GM21619 (cell line): ENCODE results near the gene C1orf50.
A peak's percentile ranks its signal among the peaks of the same experiment; 100 is the strongest.

Experiments
- ATAC-seq: cut with Tn5 transposase; IDR thresholded peaks from one replicate; pipeline ENCODE4 v1.9.1; 2021; ENCODE audit not compliant: unreplicated experiment

The C1orf50 gene

GRCh38 chr1:42758641-42759040, 8.4 kb upstream of the C1orf50 start:
- no peak for ATAC-seq

- no peak for ATAC-seq
Measured at GRCh38 chr1:42759114-42759513, 7.9 kb upstream of the C1orf50 start.

GRCh38 chr1:42761567-42761966, 5.5 kb upstream of the C1orf50 start:
- ATAC-seq: no peak

GRCh38 chr1:42762269-42762668, 4.8 kb upstream of the C1orf50 start:
- ATAC-seq: no peak

GRCh38 chr1:42765269-42765668, 1.8 kb upstream of the C1orf50 start:
- ATAC-seq: no peak

- ATAC-seq: no peak
Measured at GRCh38 chr1:42765832-42766740, 963 bp upstream of the C1orf50 start.

GRCh38 chr1:42767510-42768000, 506 bp downstream of the C1orf50 start:
- ATAC-seq: peak; percentile 21

GRCh38 chr1:42768172-42768571, 1.1 kb downstream of the C1orf50 start:
- no peak for ATAC-seq

GRCh38 chr1:42769811-42770210, 2.8 kb downstream of the C1orf50 start:
- ATAC-seq: no peak

GRCh38 chr1:42773420-42773819, 6.4 kb downstream of the C1orf50 start:
- ATAC-seq: no peak

GRCh38 chr1:42774928-42775526, 8.0 kb downstream of the C1orf50 start:
- ATAC-seq: no peak

- ATAC-seq: no peak
Measured at GRCh38 chr1:42776502-42776901, 9.5 kb downstream of the C1orf50 start.

GRCh38 chr1:42777852-42778251, 10.8 kb downstream of the C1orf50 start:
- ATAC-seq: no peak

GRCh38 chr1:42779725-42780124, 12.7 kb downstream of the C1orf50 start:
- no peak for ATAC-seq

- no peak for ATAC-seq
Measured at GRCh38 chr1:42780176-42780575, 13.1 kb downstream of the C1orf50 start.

GRCh38 chr1:42783092-42783491, 16.0 kb downstream of the C1orf50 start:
- no peak for ATAC-seq

GRCh38 chr1:42784547-42784945, 17.5 kb downstream of the C1orf50 start:
- no peak for ATAC-seq

- no peak for ATAC-seq
Measured at GRCh38 chr1:42784946-42785693, 18.1 kb downstream of the C1orf50 start, which contains the start of gene TMEM269. Gene TMEM269, plus strand, starts transcription at chr1:42784991. Its CDS starts 4,903 bp downstream, at chr1:42789894.

GRCh38 chr1:42786097-42786496, 19.0 kb downstream of the C1orf50 start:
- no peak for ATAC-seq

GRCh38 chr1:42788021-42788420, 21.0 kb downstream of the C1orf50 start:
- no peak for ATAC-seq

GRCh38 chr1:42793824-42794223, 26.8 kb downstream of the C1orf50 start:
- no peak for ATAC-seq
